Calu3 (cell line): ENCODE data around the gene C5. TPM values are rescaled to one million over a fixed set of nuclear protein-coding genes. Genes with fewer than 3 reads are reported as not detected.

Source experiments
- BruUV-seq: library from RNA; stranded (reverse); fragments of 400-500 nt; replicated peaks from 2 replicates; lab custom pipeline; 2021; lab: Mats Ljungman, UMichigan
- CTCF ChIA-PET: fragments of 300-600 bp; sonication (Branson Sonifier 250); formaldehyde crosslinking; loops from one replicate; lab custom pipeline; 2022; ENCODE audit warnings: antibody characterized with exemption; lab: Charles Lee
- DNase-seq: peaks from one replicate; pipeline ENCODE4 v3.0.0; 2022
- H3K27ac Mint-ChIP-seq: one replicate; pipeline ENCODE4 v1.8.0; 2022; ENCODE audit warnings: mixed read lengths; ENCODE audit not compliant: unreplicated experiment
- H3K27me3 Mint-ChIP-seq: one replicate; pipeline ENCODE4 v1.8.0; 2022; ENCODE audit warnings: mixed read lengths; ENCODE audit not compliant: unreplicated experiment
- H3K36me3 Mint-ChIP-seq: one replicate; pipeline ENCODE4 v1.8.0; 2022; ENCODE audit warnings: mild to moderate bottlenecking, moderate library complexity, mixed read lengths; ENCODE audit not compliant: insufficient read depth, unreplicated experiment
- H3K4me1 Mint-ChIP-seq: one replicate; pipeline ENCODE4 v1.8.0; 2022; ENCODE audit warnings: mild to moderate bottlenecking, low read depth, mixed read lengths; ENCODE audit not compliant: unreplicated experiment
- H3K4me3 Mint-ChIP-seq: one replicate; pipeline ENCODE4 v1.8.0; 2022; ENCODE audit warnings: mild to moderate bottlenecking, low read depth, moderate library complexity, mixed read lengths; ENCODE audit not compliant: unreplicated experiment
- H3K9me3 Mint-ChIP-seq: one replicate; pipeline ENCODE4 v1.8.0; 2022; ENCODE audit warnings: low read depth, mixed read lengths; ENCODE audit not compliant: unreplicated experiment
- intact Hi-C: fragments of 100-400 bp; cut with micrococcal nuclease; formaldehyde crosslinking; loops from one replicate; pipeline ENCODE4 v1.10.0; 2022; ENCODE audit not compliant: unreplicated experiment
- total RNA-seq: library from RNA; stranded (reverse); gene quantifications from 2 replicates; pipeline ENCODE4 v1.2.3, GENCODE V29; 2022
- TF ChIP-seq, protein P1 (sequence below): fragments of 200-600 bp; IDR thresholded peaks from one replicate; pipeline ENCODE4 v1.8.0; 2022; ENCODE audit warnings: antibody characterized with exemption; ENCODE audit not compliant: unreplicated experiment

C5 gene
- total RNA-seq, 1 experiment from 2014 or later, result 12.3 TPM

DNA sequence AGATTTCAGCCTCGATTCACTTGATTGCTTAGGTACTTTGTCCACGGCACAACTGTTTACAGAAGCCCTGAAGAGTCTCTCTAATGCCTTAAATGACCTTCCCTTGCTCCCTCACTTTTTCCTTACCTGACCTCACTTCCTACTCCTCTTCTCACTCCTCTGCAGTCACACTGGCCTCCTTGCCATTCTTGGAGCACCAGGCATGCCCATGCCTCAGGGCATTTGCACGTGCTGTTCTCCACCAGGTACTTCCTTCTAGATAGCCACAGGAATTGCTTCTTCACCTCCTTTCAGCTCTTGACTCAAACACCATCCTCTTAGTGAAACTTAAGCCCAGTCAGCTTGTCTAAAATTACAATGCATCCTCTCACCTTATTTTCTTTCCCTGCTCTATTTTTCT, 71.1 kb downstream of the C5 start:
- Mint-ChIP-seq H3K4me3 (no peak overlapping the region), H3K36me3 (no peaks in the 10 kb centered on the region), H3K27ac (no peak overlapping the region), H3K9me3 (no peaks in the 10 kb centered on the region), H3K27me3 (no peaks in the 10 kb centered on the region), H3K4me1 (no peaks in the 10 kb centered on the region)
- no TSS peak for BruUV-seq
- intact Hi-C loops, result no loop called here
- TF ChIP-seq, protein P1, sequence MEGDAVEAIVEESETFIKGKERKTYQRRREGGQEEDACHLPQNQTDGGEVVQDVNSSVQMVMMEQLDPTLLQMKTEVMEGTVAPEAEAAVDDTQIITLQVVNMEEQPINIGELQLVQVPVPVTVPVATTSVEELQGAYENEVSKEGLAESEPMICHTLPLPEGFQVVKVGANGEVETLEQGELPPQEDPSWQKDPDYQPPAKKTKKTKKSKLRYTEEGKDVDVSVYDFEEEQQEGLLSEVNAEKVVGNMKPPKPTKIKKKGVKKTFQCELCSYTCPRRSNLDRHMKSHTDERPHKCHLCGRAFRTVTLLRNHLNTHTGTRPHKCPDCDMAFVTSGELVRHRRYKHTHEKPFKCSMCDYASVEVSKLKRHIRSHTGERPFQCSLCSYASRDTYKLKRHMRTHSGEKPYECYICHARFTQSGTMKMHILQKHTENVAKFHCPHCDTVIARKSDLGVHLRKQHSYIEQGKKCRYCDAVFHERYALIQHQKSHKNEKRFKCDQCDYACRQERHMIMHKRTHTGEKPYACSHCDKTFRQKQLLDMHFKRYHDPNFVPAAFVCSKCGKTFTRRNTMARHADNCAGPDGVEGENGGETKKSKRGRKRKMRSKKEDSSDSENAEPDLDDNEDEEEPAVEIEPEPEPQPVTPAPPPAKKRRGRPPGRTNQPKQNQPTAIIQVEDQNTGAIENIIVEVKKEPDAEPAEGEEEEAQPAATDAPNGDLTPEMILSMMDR, result no peak
- no peak for DNase-seq
- CTCF ChIA-PET, result no interaction called here

- no peaks in the 10 kb centered on the region for H3K9me3 Mint-ChIP-seq
- H3K36me3 Mint-ChIP-seq, result no peaks in the 10 kb centered on the region
- H3K27ac Mint-ChIP-seq, result no peak overlapping the region
- intact Hi-C loops, result no loop called here
- H3K4me1 Mint-ChIP-seq, result no peaks in the 10 kb centered on the region
- H3K27me3 Mint-ChIP-seq, result no peaks in the 10 kb centered on the region
- no peak for DNase-seq
- CTCF ChIA-PET, result no interaction called here
- H3K4me3 Mint-ChIP-seq, result no peak overlapping the region
- TF ChIP-seq, protein P1, result no peak
- no TSS peak for BruUV-seq
Observed at GRCh38 chr9:120977321-120977720, 72.8 kb downstream of the C5 start.

- H3K27me3 Mint-ChIP-seq, result no peaks in the 10 kb centered on the region
- TF ChIP-seq, protein P1, result no peak
- H3K27ac Mint-ChIP-seq, result no peak overlapping the region
- intact Hi-C loops, result no loop called here
- BruUV-seq, result no TSS peak
- H3K36me3 Mint-ChIP-seq, result no peaks in the 10 kb centered on the region
- H3K9me3 Mint-ChIP-seq, result no peaks in the 10 kb centered on the region
- no peak overlapping the region for H3K4me3 Mint-ChIP-seq
- CTCF ChIA-PET, result no interaction called here
- no peaks in the 10 kb centered on the region for H3K4me1 Mint-ChIP-seq
- DNase-seq, result no peak
Observed at GRCh38 chr9:120974921-120975320, 75.2 kb downstream of the C5 start.

- H3K4me3 Mint-ChIP-seq, result no peak overlapping the region
- H3K27me3 Mint-ChIP-seq, result no peaks in the 10 kb centered on the region
- no peaks in the 10 kb centered on the region for H3K36me3 Mint-ChIP-seq
- no peaks in the 10 kb centered on the region for H3K4me1 Mint-ChIP-seq
- DNase-seq, result no peak
- TF ChIP-seq, protein P1, result no peak
- no peaks in the 10 kb centered on the region for H3K9me3 Mint-ChIP-seq
- intact Hi-C loops, result no loop called here
- H3K27ac Mint-ChIP-seq, result no peak overlapping the region
- BruUV-seq, result no TSS peak
- CTCF ChIA-PET, result no interaction called here
Observed at GRCh38 chr9:120974181-120974580, 75.9 kb downstream of the C5 start.
